IMR-90 (cell line): ENCODE data around the gene CENPV.

Source experiments
- BHLHE40 ChIP-seq: fragments of 150-350 bp; IDR thresholded peaks from 2 replicates; pipeline ENCODE4 v1.6.1; 2016; ENCODE audit warnings: mild to moderate bottlenecking, low read depth, low read length
- CEBPB ChIP-seq: IDR thresholded peaks from 2 replicates; pipeline ENCODE4 v1.6.1; 2012; ENCODE audit warnings: low read depth, low read length, improper control_type of control experiment
- CHD1 ChIP-seq: IDR thresholded peaks from 2 replicates; pipeline ENCODE4 v1.6.1; 2012; ENCODE audit warnings: low read depth, low read length, improper control_type of control experiment
- FOS ChIP-seq: fragments of 150-350 bp; IDR thresholded peaks from 2 replicates; pipeline ENCODE4 v1.6.1; 2016; ENCODE audit warnings: low read depth, low read length
- MAFK ChIP-seq: IDR thresholded peaks from 2 replicates; pipeline ENCODE4 v1.6.1; 2012; ENCODE audit warnings: low read depth, low read length, improper control_type of control experiment
- POLR2A ChIP-seq: IDR thresholded peaks from 2 replicates; pipeline ENCODE4 v1.6.1; 2012; ENCODE audit warnings: mild to moderate bottlenecking, low read depth, low read length
- RAD21 ChIP-seq: IDR thresholded peaks from 2 replicates; pipeline ENCODE4 v1.6.1; 2012; ENCODE audit warnings: low read length, improper control_type of control experiment
- RCOR1 ChIP-seq: IDR thresholded peaks from 2 replicates; pipeline ENCODE4 v1.6.1; 2012; ENCODE audit warnings: mild to moderate bottlenecking, low read length, improper control_type of control experiment; ENCODE audit not compliant: insufficient replicate concordance
- RFX5 ChIP-seq: IDR thresholded peaks from 2 replicates; pipeline ENCODE4 v1.8.0; 2012; ENCODE audit warnings: low read depth, mild to moderate bottlenecking, low read length, moderate library complexity
- SMC3 ChIP-seq: fragments of 150-350 bp; IDR thresholded peaks from 2 replicates; pipeline ENCODE4 v1.6.1; 2016; ENCODE audit warnings: low read depth, mild to moderate bottlenecking, antibody characterized with exemption, low read length, moderate library complexity
- TF ChIP-seq, protein P1 (sequence below): conservative IDR thresholded peaks from 2 replicates; pipeline ENCODE4 v1.5.1; 2012; ENCODE audit warnings: mild to moderate bottlenecking, low read depth, low read length, improper control_type of control experiment
- TF ChIP-seq, protein P2 (sequence below): fragments of 150-350 bp; IDR thresholded peaks from 2 replicates; pipeline ENCODE4 v1.6.1; 2017; ENCODE audit warnings: mild to moderate bottlenecking, antibody characterized with exemption, low read length, low read depth
- TF ChIP-seq, protein P3 (sequence below): fragments of 150-350 bp; IDR thresholded peaks from 2 replicates; pipeline ENCODE4 v1.6.1; 2016; ENCODE audit warnings: low read depth, mild to moderate bottlenecking, low read length, moderate library complexity, borderline replicate concordance

DNA sequence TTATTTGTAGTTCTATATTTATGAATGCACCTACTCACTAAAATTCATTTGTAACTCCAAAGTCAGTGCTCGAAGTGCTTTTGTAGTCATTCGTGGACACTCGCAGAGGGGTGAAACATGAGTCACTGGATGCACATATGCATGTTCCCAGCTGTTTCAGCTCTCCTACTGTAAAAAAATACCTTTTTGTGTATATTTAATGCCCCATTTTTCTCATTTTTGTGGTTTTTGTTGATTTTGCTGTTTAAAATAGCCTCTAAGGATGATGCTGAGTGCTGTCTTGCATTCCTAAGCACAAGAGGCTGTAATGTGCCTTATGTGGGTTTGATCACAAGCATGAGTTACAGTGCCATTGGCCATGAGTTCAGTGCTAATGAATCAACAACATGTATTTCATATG, 30.6 kb downstream of the CENPV start:
- TF ChIP-seq POLR2A (no peak), SMC3 (no peak), RFX5 (no peak), CEBPB (no peak), RAD21 (no peak), MAFK (peak; percentile 25; the same call in 1 of the 2 replicates), FOS (peak; percentile 66), CHD1 (0 out of 2 replicates have a peak, but pooled peaks have one; percentile 43), RCOR1 (peak; percentile 87), BHLHE40 (0 out of 2 replicates have a peak, but pooled peaks have one; percentile 40)
- TF ChIP-seq, protein P1, sequence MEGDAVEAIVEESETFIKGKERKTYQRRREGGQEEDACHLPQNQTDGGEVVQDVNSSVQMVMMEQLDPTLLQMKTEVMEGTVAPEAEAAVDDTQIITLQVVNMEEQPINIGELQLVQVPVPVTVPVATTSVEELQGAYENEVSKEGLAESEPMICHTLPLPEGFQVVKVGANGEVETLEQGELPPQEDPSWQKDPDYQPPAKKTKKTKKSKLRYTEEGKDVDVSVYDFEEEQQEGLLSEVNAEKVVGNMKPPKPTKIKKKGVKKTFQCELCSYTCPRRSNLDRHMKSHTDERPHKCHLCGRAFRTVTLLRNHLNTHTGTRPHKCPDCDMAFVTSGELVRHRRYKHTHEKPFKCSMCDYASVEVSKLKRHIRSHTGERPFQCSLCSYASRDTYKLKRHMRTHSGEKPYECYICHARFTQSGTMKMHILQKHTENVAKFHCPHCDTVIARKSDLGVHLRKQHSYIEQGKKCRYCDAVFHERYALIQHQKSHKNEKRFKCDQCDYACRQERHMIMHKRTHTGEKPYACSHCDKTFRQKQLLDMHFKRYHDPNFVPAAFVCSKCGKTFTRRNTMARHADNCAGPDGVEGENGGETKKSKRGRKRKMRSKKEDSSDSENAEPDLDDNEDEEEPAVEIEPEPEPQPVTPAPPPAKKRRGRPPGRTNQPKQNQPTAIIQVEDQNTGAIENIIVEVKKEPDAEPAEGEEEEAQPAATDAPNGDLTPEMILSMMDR: no peak
- TF ChIP-seq, protein P2, sequence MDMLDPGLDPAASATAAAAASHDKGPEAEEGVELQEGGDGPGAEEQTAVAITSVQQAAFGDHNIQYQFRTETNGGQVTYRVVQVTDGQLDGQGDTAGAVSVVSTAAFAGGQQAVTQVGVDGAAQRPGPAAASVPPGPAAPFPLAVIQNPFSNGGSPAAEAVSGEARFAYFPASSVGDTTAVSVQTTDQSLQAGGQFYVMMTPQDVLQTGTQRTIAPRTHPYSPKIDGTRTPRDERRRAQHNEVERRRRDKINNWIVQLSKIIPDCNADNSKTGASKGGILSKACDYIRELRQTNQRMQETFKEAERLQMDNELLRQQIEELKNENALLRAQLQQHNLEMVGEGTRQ: no peak
- TF ChIP-seq, protein P3, sequence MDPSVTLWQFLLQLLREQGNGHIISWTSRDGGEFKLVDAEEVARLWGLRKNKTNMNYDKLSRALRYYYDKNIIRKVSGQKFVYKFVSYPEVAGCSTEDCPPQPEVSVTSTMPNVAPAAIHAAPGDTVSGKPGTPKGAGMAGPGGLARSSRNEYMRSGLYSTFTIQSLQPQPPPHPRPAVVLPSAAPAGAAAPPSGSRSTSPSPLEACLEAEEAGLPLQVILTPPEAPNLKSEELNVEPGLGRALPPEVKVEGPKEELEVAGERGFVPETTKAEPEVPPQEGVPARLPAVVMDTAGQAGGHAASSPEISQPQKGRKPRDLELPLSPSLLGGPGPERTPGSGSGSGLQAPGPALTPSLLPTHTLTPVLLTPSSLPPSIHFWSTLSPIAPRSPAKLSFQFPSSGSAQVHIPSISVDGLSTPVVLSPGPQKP: no peak
